Loucy (cell line): Measurements from ENCODE around the gene TRIM46.

Experiments used
- CTCF ChIP-seq: fragments of 200-600 bp; sonication (generic); conservative IDR thresholded peaks from 2 replicates; pipeline ENCODE4 v1.5.1; 2014; ENCODE audit warnings: mild to moderate bottlenecking, antibody characterized with exemption, low read length
- EZH2phosphoT487 ChIP-seq: fragments of 200-600 bp; IDR thresholded peaks from 2 replicates; pipeline ENCODE4 v1.6.1; 2018; ENCODE audit warnings: antibody characterized with exemption, mild to moderate bottlenecking, moderate library complexity, borderline replicate concordance

- TF ChIP-seq CTCF (no peak), EZH2phosphoT487 (no peak)
Observed at GRCh38 chr1:155168456-155169210, 5.0 kb upstream of the TRIM46 start.
